ENCODE results near the gene ACLY.
A peak's percentile ranks its signal among the peaks of the same experiment; 100 is the strongest.

ACLY gene

DNA sequence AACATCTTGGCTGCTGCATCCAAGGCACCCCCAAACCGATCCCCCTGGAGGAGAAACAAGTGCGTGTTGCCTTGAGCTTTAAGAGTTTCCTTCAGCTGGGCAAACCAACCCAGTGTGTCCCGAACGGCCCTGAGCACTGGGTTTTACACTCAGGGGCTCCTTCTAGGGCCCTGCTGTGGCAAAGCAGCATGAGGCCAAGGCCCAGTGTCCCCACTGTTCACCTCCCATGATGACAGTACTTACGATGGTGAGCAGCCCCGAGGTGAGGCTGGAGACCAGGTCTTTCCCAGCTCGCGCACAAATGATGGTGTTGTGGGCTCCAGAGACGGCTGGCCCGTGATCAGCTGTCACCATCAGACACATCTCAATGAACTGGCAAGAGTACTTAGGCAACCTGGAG lies 47.0 kb downstream of the ACLY start:
- no peak overlapping the region for H3K4me3 ChIP-seq (ENCODE audit: low read depth, low read length)
- no peak for DNase-seq (ENCODE audit: low read depth)
- TF ChIP-seq, protein P1, sequence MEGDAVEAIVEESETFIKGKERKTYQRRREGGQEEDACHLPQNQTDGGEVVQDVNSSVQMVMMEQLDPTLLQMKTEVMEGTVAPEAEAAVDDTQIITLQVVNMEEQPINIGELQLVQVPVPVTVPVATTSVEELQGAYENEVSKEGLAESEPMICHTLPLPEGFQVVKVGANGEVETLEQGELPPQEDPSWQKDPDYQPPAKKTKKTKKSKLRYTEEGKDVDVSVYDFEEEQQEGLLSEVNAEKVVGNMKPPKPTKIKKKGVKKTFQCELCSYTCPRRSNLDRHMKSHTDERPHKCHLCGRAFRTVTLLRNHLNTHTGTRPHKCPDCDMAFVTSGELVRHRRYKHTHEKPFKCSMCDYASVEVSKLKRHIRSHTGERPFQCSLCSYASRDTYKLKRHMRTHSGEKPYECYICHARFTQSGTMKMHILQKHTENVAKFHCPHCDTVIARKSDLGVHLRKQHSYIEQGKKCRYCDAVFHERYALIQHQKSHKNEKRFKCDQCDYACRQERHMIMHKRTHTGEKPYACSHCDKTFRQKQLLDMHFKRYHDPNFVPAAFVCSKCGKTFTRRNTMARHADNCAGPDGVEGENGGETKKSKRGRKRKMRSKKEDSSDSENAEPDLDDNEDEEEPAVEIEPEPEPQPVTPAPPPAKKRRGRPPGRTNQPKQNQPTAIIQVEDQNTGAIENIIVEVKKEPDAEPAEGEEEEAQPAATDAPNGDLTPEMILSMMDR (IDR thresholded peaks at IDR 0.05; ENCODE audit: control insufficient read depth, extremely low read depth, insufficient read depth), result no peak

DNA sequence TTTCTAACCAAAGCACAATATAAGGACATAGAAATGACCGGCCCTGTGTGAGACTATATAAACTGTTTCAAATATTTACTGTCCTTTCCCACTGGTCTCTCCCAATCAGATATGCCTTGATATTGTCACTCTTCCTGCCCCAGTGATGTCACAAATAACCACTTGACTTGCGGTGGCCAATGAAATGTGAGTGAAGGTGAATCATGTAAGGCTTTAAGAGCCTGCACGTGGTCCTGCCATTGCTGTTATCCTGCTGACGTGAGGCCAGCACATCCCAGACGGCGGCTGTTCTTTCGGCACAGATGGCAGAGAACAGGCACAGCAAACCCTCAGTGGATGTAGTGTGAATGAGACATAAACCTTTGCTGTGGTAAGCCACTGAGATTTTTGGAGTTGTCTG lies 48.1 kb downstream of the ACLY start:
- TF ChIP-seq, protein P1 (IDR thresholded peaks at IDR 0.05; ENCODE audit: control insufficient read depth, extremely low read depth, insufficient read depth), result no peak
- no peak overlapping the region for H3K4me3 ChIP-seq (ENCODE audit: low read depth, low read length)
- DNase-seq (ENCODE audit: low read depth), result peak; percentile 65

DNA sequence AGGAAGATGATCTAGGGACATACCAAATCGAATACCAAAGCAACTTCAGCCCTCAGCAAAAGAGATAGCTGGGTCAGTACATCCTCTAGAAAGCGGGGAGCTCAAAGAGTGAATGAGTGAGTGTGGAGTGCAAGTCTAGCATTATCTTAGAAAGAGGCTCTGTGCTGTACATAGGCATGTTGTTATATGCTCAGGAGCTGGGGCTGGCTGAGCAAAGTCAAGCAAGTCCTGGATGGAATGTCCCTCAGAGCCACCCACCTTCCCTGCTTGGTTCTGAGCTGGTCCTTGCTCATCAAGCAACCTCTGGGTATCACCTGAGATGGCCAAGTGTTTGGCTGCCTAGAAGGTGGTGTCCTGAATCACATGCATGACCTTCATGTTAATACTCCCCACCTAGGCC lies 48.7 kb downstream of the ACLY start:
- TF ChIP-seq, protein P1 (IDR thresholded peaks at IDR 0.05; ENCODE audit: control insufficient read depth, extremely low read depth, insufficient read depth), result no peak
- H3K4me3 ChIP-seq (ENCODE audit: low read depth, low read length), result no peak overlapping the region
- DNase-seq (ENCODE audit: low read depth), result no peak

DNA sequence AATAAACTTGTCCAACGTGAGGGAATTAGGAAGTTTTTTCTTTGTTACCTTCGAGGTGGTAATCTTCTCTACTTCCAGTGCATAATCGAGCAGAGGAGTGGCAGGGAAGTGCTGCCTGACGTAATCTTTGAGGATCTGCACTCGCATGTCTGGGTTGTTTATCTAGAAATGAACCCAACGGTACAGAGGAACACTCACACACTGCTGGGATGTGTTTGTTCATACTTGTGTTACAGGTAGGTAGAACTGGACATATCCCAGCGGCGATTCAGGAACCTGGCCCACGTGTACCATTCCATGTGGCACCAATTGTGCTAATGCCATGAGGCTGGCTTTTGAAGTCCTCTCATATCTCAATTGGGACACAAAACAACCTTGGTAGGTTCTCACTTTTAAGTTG lies 49.3 kb downstream of the ACLY start:
- peak; percentile 76 for DNase-seq (ENCODE audit: low read depth)
- no peak overlapping the region for H3K4me3 ChIP-seq (ENCODE audit: low read depth, low read length)
- TF ChIP-seq, protein P1 (IDR thresholded peaks at IDR 0.05; ENCODE audit: control insufficient read depth, extremely low read depth, insufficient read depth), result no peak

DNA sequence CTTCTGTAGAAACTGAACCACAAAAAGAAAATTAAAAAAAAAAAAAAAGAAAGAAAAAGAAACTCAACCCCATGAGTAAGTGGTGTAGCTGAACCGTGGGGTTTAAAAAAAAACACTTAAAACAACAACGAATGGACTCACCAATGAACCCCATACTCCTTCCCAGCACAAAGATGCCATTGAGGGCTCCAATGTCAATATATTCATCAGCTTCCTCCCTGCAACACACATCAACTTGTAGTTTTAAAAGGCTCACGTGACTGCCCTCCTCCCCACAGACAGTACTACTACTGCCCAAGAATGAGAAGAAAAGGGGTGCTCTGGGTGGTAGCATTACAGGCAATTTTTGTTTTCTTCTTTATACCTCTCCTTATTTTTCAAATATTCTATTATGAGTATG lies 50.2 kb downstream of the ACLY start:
- TF ChIP-seq, protein P1 (IDR thresholded peaks at IDR 0.05; ENCODE audit: control insufficient read depth, extremely low read depth, insufficient read depth), result no peak
- no peak for DNase-seq (ENCODE audit: low read depth)

DNA sequence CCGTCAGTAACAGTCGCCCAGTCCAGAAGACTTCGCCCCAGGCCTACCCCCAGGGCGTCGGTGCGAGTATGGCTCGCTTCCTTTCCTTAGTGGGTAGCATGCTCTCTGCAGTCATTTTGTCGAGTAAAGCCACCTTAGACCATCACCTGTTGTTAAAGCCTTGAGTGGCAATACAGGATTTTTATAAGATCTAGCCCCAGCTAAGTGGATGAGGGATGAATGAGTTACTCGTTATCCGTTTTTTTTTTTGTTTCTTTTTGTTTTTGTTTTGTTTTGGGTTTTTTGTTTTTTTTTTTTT lies 53.2 kb downstream of the ACLY start:
- H3K4me3 ChIP-seq (ENCODE audit: low read depth, low read length), result peak overlapping the region; percentile 23
- TF ChIP-seq, protein P1 (IDR thresholded peaks at IDR 0.05; ENCODE audit: control insufficient read depth, extremely low read depth, insufficient read depth), result no peak
- DNase-seq (ENCODE audit: low read depth), result no peak

More for the DNA sequence above, 50.2 kb downstream of the ACLY start:
- H3K4me3 ChIP-seq (ENCODE audit: low read depth, low read length), result no peak overlapping the region

DNA sequence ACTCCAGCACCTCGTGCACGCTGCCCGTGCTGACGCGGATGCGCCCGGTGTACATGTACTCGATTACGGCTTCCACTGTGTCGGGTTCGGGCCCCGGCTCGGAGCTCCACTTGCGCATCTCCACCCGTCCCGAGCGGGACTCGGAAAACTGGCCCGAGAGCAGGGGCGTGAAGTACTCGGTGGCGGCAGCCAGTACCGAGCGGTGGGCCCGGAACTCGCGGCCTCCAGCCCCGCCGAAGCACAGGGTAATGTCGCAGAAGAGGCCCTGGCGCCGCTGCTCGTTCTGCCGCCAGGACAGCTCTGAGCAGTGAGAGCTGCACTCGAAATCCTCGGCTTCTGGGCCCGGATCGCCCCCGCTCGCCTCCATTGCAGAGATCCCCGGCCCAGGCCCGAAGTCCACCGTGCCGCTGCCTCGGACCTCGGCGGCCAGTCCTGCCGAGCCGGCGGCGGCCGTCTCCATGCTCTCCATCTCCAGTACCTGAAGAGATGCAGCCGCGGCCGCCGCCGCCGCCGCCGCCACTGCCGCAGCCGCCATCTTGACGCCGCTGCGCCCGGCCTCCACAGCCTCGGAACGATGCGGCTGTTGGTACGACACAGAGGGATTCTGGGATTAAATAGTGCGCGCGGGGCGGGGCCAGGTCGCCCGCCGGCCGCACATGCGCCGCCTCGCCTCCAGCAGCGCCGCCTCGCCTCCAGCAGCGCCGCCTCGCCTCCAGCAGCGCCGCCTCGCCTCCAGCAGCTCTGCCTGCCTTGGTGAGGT lies 53.7 kb downstream of the ACLY start, which contains the start of gene KLHL11:
TSS of gene KLHL11 (minus strand) at position 588 of the 760 bp plus-strand sequence. CDS start at position 535, 53 bp downstream.
- DNase-seq (ENCODE audit: low read depth), result peak; percentile 43
- TF ChIP-seq, protein P1 (IDR thresholded peaks at IDR 0.05; ENCODE audit: control insufficient read depth, extremely low read depth, insufficient read depth), result peak; percentile 18; the same call in 1 of the 2 replicates
- H3K4me3 ChIP-seq (ENCODE audit: low read depth, low read length), result peak within 1 kb of the TSS; percentile 89
